Raji (cell line): ENCODE data around the gene S1PR1.

ENCODE experiments used
- POLR2A ChIP-seq: IDR thresholded peaks from 2 replicates; pipeline ENCODE4 v1.6.1; 2011; ENCODE audit warnings: low read depth, low read length, control low read depth; ENCODE audit not compliant: insufficient read depth

Gene S1PR1

GRCh38 chr1:101236516-101237228 is at the start of gene S1PR1:
TSS of gene S1PR1 (plus strand) at chr1:101237019. CDS start at chr1:101238985, 1,966 bp downstream.
- no peak for TF ChIP-seq POLR2A

- no peak for TF ChIP-seq POLR2A
Measured at GRCh38 chr1:101187297-101187696, 49.5 kb upstream of the S1PR1 start.

GRCh38 chr1:101188331-101188730 is 48.5 kb upstream of the S1PR1 start:
- no peak for TF ChIP-seq POLR2A

- no peak for TF ChIP-seq POLR2A
Measured at GRCh38 chr1:101190441-101190840, 46.4 kb upstream of the S1PR1 start.

GRCh38 chr1:101191049-101191448 is 45.8 kb upstream of the S1PR1 start:
- TF ChIP-seq POLR2A: no peak

GRCh38 chr1:101193733-101194169 is 43.1 kb upstream of the S1PR1 start:
- no peak for TF ChIP-seq POLR2A

GRCh38 chr1:101194746-101195145 is 42.1 kb upstream of the S1PR1 start:
- TF ChIP-seq POLR2A: no peak

GRCh38 chr1:101196668-101197067 is 40.2 kb upstream of the S1PR1 start:
- no peak for TF ChIP-seq POLR2A

- no peak for TF ChIP-seq POLR2A
Measured at GRCh38 chr1:101198842-101199636, 37.8 kb upstream of the S1PR1 start.

GRCh38 chr1:101199637-101199982 is 37.2 kb upstream of the S1PR1 start:
- no peak for TF ChIP-seq POLR2A

GRCh38 chr1:101200513-101200912 is 36.3 kb upstream of the S1PR1 start:
- TF ChIP-seq POLR2A: no peak

- no peak for TF ChIP-seq POLR2A
Measured at GRCh38 chr1:101203820-101204540, 32.8 kb upstream of the S1PR1 start.

GRCh38 chr1:101205457-101205856 is 31.4 kb upstream of the S1PR1 start:
- TF ChIP-seq POLR2A: no peak

- TF ChIP-seq POLR2A: no peak
Measured at GRCh38 chr1:101207891-101208290, 28.9 kb upstream of the S1PR1 start.

GRCh38 chr1:101215363-101216011 is 21.3 kb upstream of the S1PR1 start:
- no peak for TF ChIP-seq POLR2A
